ENCODE results near the gene SOX6. TPM values are rescaled to one million over a fixed set of nuclear protein-coding genes. Genes with fewer than 3 reads are reported as not detected.
A peak's percentile ranks its signal among the peaks of the same experiment; 100 is the strongest.

The SOX6 gene
- total RNA-seq, 1 experiment from 2014 or later: not detected

DNA sequence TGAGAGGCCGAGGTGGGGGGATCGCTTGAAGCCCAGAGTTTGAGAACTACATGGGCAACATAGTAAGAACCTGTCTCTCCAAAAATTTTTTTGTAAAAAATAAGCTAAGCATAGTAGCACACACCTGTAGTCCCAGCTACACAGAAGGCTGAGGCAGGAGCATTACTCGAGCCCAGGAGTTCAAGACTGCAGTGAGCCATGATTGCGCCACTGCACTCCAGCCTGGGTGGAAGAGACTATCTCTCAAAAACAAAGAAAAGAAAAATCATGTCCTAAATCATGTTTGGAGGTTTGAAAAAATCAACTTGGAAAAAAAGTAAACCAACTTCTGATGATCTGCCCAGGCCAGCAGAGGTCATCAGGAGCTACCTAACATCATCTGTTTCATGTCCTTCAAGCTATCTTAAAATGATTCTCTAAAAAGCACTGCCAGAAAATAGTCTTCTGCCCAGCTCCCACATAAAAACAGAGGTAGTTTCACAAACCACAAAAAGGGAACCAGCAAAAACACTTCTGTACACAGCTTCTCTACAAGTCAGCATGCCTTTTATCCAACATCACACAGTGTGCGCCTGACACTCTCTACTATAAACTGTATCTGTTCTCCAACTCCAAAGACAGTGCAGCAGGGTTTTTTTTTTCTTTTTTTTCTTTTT lies 165.0 kb downstream of the SOX6 start:
- H3K4me2 ChIP-seq (ENCODE audit: insufficient read depth, insufficient read length, low read length): no peak overlapping the region
- H3K79me2 ChIP-seq (ENCODE audit: insufficient read depth, low read length): no peaks in the 10 kb centered on the region
- no peak overlapping the region for H3T11ph ChIP-seq (ENCODE audit: low read length)
- Mint-ChIP-seq H3K4me1 (peaks cover 15 to 16% of the 10 kb centered on the region in 2 experiments), H3K9me3 (no peaks in the 10 kb centered on the region), H3K36me3 (ENCODE audit: insufficient read depth in 1 of 3, low read depth in 3 of 3) (no peaks in the 10 kb centered on the region), H3K27me3 (ENCODE audit: low read depth) (peaks cover 5% of the 10 kb centered on the region; the same call in 1 of the 2 replicates), H3K27ac (no peak overlapping the region), H3K4me3 (no peak overlapping the region)
- H3K56ac ChIP-seq (ENCODE audit: insufficient read length, low read depth, low read length): no peak overlapping the region
- no peak overlapping the region for H3K14ac ChIP-seq (ENCODE audit: insufficient read depth, low read length)
- H3K18ac ChIP-seq (ENCODE audit: insufficient read length, low read depth, low read length): no peak overlapping the region
- no peaks in the 10 kb centered on the region for H3K79me1 ChIP-seq (ENCODE audit: insufficient read depth, low read depth, low read length, poor library complexity, severe bottlenecking)
- no peaks in the 10 kb centered on the region for H4K20me1 ChIP-seq (ENCODE audit: control insufficient read depth, insufficient read depth, insufficient read length)
- no peak overlapping the region for H3K9ac ChIP-seq (ENCODE audit: extremely low read depth, insufficient read length, low read length)
- no peak overlapping the region for H3K4ac ChIP-seq (ENCODE audit: low read depth, low read length)
- no peak overlapping the region for H2AFZ ChIP-seq (ENCODE audit: low read length)
- no peak for DNase-seq
- no peaks in the 10 kb centered on the region for H3K9me3 ChIP-seq (ENCODE audit: control insufficient read depth, low read depth, low read length)
- no peaks in the 10 kb centered on the region for H3K23me2 ChIP-seq (ENCODE audit: insufficient read length, low read depth, low read length, poor library complexity, severe bottlenecking)
- H2BK12ac ChIP-seq (ENCODE audit: insufficient read length, low read depth, low read length): no peak overlapping the region
- H4K8ac ChIP-seq (replicated peaks; ENCODE audit: insufficient read length, low read depth, low read length): no peak overlapping the region
- no peak overlapping the region for H3K27ac ChIP-seq (ENCODE audit: insufficient read length, low read depth, low read length)
- peak; percentile 27; the same call in 1 of the 3 replicates for TF ChIP-seq CTCF (conservative IDR thresholded peaks at IDR 0.05)
- H4K5ac ChIP-seq (ENCODE audit: insufficient read length, low read depth, low read length): no peak overlapping the region
- no peak overlapping the region for H4K91ac ChIP-seq (ENCODE audit: insufficient read length, low read depth, low read length)
- no CpG with 5 or more reads among the region's 5 CpGs for WGBS (ENCODE audit: extremely low coverage, insufficient read length, low lambda C conversion rate)
- no peak overlapping the region for H2BK5ac ChIP-seq (ENCODE audit: insufficient read length, low read length)
- H2BK15ac ChIP-seq (ENCODE audit: low read depth, low read length): no peak overlapping the region
- H3K23ac ChIP-seq (ENCODE audit: insufficient read length, low read depth, low read length): no peak overlapping the region
- no peak overlapping the region for H2BK120ac ChIP-seq (ENCODE audit: low read depth, low read length, poor library complexity, severe bottlenecking)
- no peaks in the 10 kb centered on the region for H3K27me3 ChIP-seq (ENCODE audit: insufficient read depth, low read length)
- no peak overlapping the region for H2BK20ac ChIP-seq (ENCODE audit: low read depth, low read length, poor library complexity, severe bottlenecking)
- H3K4me1 ChIP-seq (ENCODE audit: insufficient read depth, low read length): no peaks in the 10 kb centered on the region; the same call in 1 of the 2 replicates
- H2AK5ac ChIP-seq (ENCODE audit: insufficient read length, low read length): no peak overlapping the region
